Choroid plexus epithelial cell (primary cell): ENCODE results near the gene TAF10.

Experiments used
- DNase-seq: peaks from one replicate; pipeline ENCODE4 v3.0.0-alpha.2; 2010; ENCODE audit warnings: low read depth
- H3K4me3 ChIP-seq: 2 replicates; pipeline ENCODE4 v1.5.1; 2011; ENCODE audit warnings: low read depth, mild to moderate bottlenecking, control low read depth, low read length, moderate library complexity
- CTCF ChIP-seq: conservative IDR thresholded peaks from 2 replicates; pipeline ENCODE4 v1.5.1; 2011; ENCODE audit warnings: low read depth, mild to moderate bottlenecking, control low read depth, inconsistent platforms, low read length, moderate library complexity

TAF10 gene

GRCh38 chr11:6596239-6596877 is 15.7 kb downstream of the TAF10 start:
- no peak overlapping the region for H3K4me3 ChIP-seq
- DNase-seq: no peak
- no peak for TF ChIP-seq CTCF

- TF ChIP-seq CTCF: no peak
- H3K4me3 ChIP-seq: no peak overlapping the region
- DNase-seq: no peak
Observed at GRCh38 chr11:6594142-6594768, 17.8 kb downstream of the TAF10 start.

GRCh38 chr11:6588018-6588417 is 24.0 kb downstream of the TAF10 start:
- DNase-seq: no peak
- H3K4me3 ChIP-seq: no peak overlapping the region
- TF ChIP-seq CTCF: no peak

GRCh38 chr11:6587360-6587953 is 24.6 kb downstream of the TAF10 start:
- TF ChIP-seq CTCF: no peak
- no peak for DNase-seq
- H3K4me3 ChIP-seq: no peak overlapping the region

GRCh38 chr11:6586434-6587359 is 25.3 kb downstream of the TAF10 start:
- TF ChIP-seq CTCF: no peak
- H3K4me3 ChIP-seq: no peak overlapping the region
- DNase-seq: no peak

GRCh38 chr11:6584528-6584927 is 27.5 kb downstream of the TAF10 start:
- no peak for DNase-seq
- no peak overlapping the region for H3K4me3 ChIP-seq
- no peak for TF ChIP-seq CTCF
